Nephron (organoid): Measurements from ENCODE around the gene C10orf105.

Experiments used
- H3K27ac Mint-ChIP-seq, 3 experiments: 2 replicates each; pipeline ENCODE4 v1.8.0; 2020; ENCODE audit warnings: mixed read lengths in 3 of 3, mild to moderate bottlenecking in 2 of 3, moderate library complexity in 1 of 3
- H3K27me3 Mint-ChIP-seq: 2 replicates; pipeline ENCODE4 v1.8.0; 2021; ENCODE audit warnings: low read depth, mild to moderate bottlenecking, moderate library complexity, mixed read lengths
- H3K36me3 Mint-ChIP-seq: 2 replicates; pipeline ENCODE4 v1.8.0; 2020; ENCODE audit warnings: low read depth, mixed read lengths
- H3K4me1 Mint-ChIP-seq: 2 replicates; pipeline ENCODE4 v1.8.0; 2020; ENCODE audit warnings: mixed read lengths
- H3K4me3 Mint-ChIP-seq, 3 experiments: 2 replicates each; pipeline ENCODE4 v1.8.0; 2020; ENCODE audit warnings: mild to moderate bottlenecking in 3 of 3, mixed read lengths in 3 of 3, moderate library complexity in 2 of 3
- H3K9me3 Mint-ChIP-seq: 2 replicates; pipeline ENCODE4 v1.8.0; 2020; ENCODE audit warnings: mixed read lengths
- TF ChIP-seq, protein P1 (sequence below), 3 experiments: fragments of 200-600 bp; sonication (generic); IDR thresholded peaks; one replicate each; pipeline ENCODE4 v1.5.0; 2021; ENCODE audit warnings: antibody characterized with exemption in 3 of 3; ENCODE audit not compliant: unreplicated experiment in 3 of 3

The C10orf105 gene

DNA sequence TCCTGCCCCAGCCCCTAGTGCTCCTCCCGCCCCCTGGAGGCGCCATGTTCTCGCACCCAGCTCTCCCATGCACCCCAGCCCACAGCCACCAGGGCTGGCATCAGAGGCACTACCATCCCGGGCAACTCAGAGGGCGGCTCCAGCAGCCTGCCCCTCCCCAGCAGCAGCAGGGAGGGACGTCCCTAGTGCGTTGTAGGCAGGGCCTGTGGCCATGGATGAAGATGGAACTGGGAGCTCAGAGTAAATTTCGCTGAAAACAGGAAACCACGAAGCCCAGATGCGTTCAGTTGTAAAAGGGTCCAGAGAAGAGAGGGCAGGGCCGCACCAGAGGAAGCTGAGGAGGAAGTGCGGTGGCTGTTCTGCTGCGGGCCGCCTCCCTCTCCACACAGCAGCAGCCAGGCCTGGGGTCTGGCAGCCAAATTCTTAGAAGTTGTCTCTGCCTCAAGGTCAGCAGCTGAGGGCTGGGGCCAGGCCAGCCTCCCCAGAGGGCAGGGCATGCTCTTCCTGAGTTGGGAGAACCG, 29.2 kb upstream of the C10orf105 start:
- Mint-ChIP-seq H3K9me3 (no peaks in the 10 kb centered on the region), H3K4me3 (no peak overlapping the region), H3K4me1 (peaks cover 57% of the 10 kb centered on the region), H3K36me3 (no peaks in the 10 kb centered on the region), H3K27me3 (peaks cover 4% of the 10 kb centered on the region), H3K27ac (peak overlapping the region; percentile 40 to 76 (median 63))
- TF ChIP-seq, protein P1, sequence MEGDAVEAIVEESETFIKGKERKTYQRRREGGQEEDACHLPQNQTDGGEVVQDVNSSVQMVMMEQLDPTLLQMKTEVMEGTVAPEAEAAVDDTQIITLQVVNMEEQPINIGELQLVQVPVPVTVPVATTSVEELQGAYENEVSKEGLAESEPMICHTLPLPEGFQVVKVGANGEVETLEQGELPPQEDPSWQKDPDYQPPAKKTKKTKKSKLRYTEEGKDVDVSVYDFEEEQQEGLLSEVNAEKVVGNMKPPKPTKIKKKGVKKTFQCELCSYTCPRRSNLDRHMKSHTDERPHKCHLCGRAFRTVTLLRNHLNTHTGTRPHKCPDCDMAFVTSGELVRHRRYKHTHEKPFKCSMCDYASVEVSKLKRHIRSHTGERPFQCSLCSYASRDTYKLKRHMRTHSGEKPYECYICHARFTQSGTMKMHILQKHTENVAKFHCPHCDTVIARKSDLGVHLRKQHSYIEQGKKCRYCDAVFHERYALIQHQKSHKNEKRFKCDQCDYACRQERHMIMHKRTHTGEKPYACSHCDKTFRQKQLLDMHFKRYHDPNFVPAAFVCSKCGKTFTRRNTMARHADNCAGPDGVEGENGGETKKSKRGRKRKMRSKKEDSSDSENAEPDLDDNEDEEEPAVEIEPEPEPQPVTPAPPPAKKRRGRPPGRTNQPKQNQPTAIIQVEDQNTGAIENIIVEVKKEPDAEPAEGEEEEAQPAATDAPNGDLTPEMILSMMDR (IDR thresholded peaks at IDR 0.05; ENCODE audit: unreplicated experiment in 3 of 3), result no peak

GRCh38 chr10:71747551-71748523, 28.3 kb upstream of the C10orf105 start:
- Mint-ChIP-seq H3K9me3 (no peaks in the 10 kb centered on the region), H3K27me3 (peaks cover 4% of the 10 kb centered on the region), H3K4me1 (peaks cover 48% of the 10 kb centered on the region), H3K36me3 (no peaks in the 10 kb centered on the region), H3K27ac (peak overlapping the region in 2 of 3 experiments; percentile 36 to 47), H3K4me3 (no peak overlapping the region)
- TF ChIP-seq, protein P1 (IDR thresholded peaks at IDR 0.05; ENCODE audit: unreplicated experiment in 3 of 3), result no peak

DNA sequence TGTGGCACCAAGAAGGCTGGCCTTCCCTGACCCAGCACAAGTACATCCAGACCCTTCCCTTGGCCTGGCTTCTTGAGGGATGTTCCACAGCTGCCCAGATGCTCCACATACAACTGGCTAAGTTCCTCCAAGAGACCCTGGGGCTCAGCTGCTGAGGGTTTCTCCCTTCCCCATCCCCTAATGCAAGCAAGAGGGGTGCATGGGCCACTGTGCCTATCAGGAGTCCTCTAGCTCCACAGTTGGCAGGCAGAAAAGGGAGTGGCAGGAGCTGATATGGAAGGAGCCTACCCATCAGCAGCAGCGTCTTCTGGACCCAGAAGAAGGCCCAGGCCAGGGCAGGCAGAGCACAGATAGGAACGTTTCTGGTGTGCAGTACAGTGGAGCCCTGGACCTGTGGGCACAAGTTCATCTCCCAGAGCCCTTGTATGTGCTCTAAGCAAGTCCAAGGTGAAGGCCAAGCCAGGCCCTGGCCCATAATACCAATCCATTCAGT, 27.5 kb upstream of the C10orf105 start:
- TF ChIP-seq, protein P1 (IDR thresholded peaks at IDR 0.05; ENCODE audit: unreplicated experiment in 3 of 3), result no peak
- Mint-ChIP-seq H3K27ac (peak overlapping the region; percentile 36 to 66 (median 47)), H3K27me3 (peaks cover 4% of the 10 kb centered on the region), H3K36me3 (no peaks in the 10 kb centered on the region), H3K4me1 (peaks cover 45% of the 10 kb centered on the region), H3K4me3 (no peak overlapping the region), H3K9me3 (no peaks in the 10 kb centered on the region)

GRCh38 chr10:71746344-71747037, 26.9 kb upstream of the C10orf105 start:
- peaks cover 45% of the 10 kb centered on the region for H3K4me1 Mint-ChIP-seq
- no peaks in the 10 kb centered on the region for H3K9me3 Mint-ChIP-seq
- H3K27me3 Mint-ChIP-seq, result peaks cover 4% of the 10 kb centered on the region
- TF ChIP-seq, protein P1 (IDR thresholded peaks at IDR 0.05; ENCODE audit: unreplicated experiment in 3 of 3), result no peak
- H3K36me3 Mint-ChIP-seq, result no peaks in the 10 kb centered on the region
- H3K27ac Mint-ChIP-seq, result peak overlapping the region in 2 of 3 experiments; percentile 36 to 66
- no peak overlapping the region for H3K4me3 Mint-ChIP-seq

- H3K4me3 Mint-ChIP-seq, result peak overlapping the region in 1 of 3 experiments; percentile 13
- H3K9me3 Mint-ChIP-seq, result no peaks in the 10 kb centered on the region
- H3K4me1 Mint-ChIP-seq, result peaks cover 45% of the 10 kb centered on the region
These were observed 26.2 kb upstream of the C10orf105 start for GRCh38 chr10:71745664-71746250.

More at GRCh38 chr10:71745664-71746250, 26.2 kb upstream of the C10orf105 start:
- Mint-ChIP-seq H3K27me3 (peaks cover 4% of the 10 kb centered on the region), H3K36me3 (no peaks in the 10 kb centered on the region), H3K27ac (peak overlapping the region in 1 of 3 experiments; percentile 36)
- TF ChIP-seq, protein P1 (IDR thresholded peaks at IDR 0.05; ENCODE audit: unreplicated experiment in 3 of 3), result no peak
